ENCODE results near the gene SRSF5.
A peak's percentile ranks its signal among the peaks of the same experiment; 100 is the strongest.

SRSF5 gene

DNA sequence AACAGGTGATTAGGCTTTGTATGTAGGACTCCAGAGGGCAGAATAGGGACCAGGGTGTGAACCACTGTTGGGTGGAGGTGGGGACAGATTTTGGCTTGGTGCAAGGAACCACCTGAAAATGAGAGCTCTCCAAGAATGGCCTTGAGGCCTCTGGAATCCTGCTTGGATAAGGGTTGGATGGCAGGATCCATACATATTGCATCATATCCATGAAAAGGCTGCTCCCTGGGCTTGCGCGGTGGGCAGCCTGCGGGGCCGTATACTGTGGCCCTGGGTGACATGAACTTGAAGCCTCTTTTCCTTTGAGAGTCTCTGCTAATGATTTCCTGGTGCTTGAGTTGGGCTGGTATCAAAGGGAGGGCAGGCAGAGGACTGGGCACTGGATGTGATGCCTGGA is 31.4 kb downstream of the SRSF5 start:
- TF ChIP-seq CTCF (conservative IDR thresholded peaks at IDR 0.05; ENCODE audit: control insufficient read depth, insufficient read depth, low read depth, low read length) = no peak
- no peak overlapping the region for H3K4me3 ChIP-seq (ENCODE audit: control insufficient read depth, low read depth, low read length)
- no peak for DNase-seq (ENCODE audit: low read depth)

GRCh38 chr14:69803753-69804152 is 36.8 kb downstream of the SRSF5 start:
- no peak overlapping the region for H3K4me3 ChIP-seq (ENCODE audit: control insufficient read depth, low read depth, low read length)
- peak; percentile 20 for TF ChIP-seq CTCF (conservative IDR thresholded peaks at IDR 0.05; ENCODE audit: control insufficient read depth, insufficient read depth, low read depth, low read length)
- no peak for DNase-seq (ENCODE audit: low read depth)

- no peak overlapping the region for H3K4me3 ChIP-seq (ENCODE audit: control insufficient read depth, low read depth, low read length)
- TF ChIP-seq CTCF (conservative IDR thresholded peaks at IDR 0.05; ENCODE audit: control insufficient read depth, insufficient read depth, low read depth, low read length) = no peak
- no peak for DNase-seq (ENCODE audit: low read depth)
These were observed 38.0 kb downstream of the SRSF5 start for GRCh38 chr14:69804902-69805301.

DNA sequence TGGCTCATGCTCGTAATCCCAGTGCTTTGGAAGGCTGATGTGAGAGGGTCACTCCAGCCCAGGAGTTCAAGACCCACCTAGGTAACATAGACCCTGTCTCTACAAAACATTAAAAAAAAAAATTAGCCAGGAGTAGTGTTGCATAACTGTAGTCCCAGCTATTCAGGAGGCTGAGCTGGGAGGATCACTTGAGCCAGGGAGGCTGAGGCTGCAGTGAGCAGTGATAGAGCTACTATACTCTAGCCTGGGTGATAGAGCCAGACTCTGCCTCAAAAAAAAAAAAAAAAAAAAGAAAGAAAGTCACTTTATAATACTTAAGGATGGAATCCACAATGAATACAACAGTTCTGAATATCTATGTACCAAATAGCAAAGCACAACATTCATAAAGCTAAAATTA is 40.2 kb downstream of the SRSF5 start:
- DNase-seq (ENCODE audit: low read depth) = no peak
- no peak for TF ChIP-seq CTCF (conservative IDR thresholded peaks at IDR 0.05; ENCODE audit: control insufficient read depth, insufficient read depth, low read depth, low read length)
- no peak overlapping the region for H3K4me3 ChIP-seq (ENCODE audit: control insufficient read depth, low read depth, low read length)

DNA sequence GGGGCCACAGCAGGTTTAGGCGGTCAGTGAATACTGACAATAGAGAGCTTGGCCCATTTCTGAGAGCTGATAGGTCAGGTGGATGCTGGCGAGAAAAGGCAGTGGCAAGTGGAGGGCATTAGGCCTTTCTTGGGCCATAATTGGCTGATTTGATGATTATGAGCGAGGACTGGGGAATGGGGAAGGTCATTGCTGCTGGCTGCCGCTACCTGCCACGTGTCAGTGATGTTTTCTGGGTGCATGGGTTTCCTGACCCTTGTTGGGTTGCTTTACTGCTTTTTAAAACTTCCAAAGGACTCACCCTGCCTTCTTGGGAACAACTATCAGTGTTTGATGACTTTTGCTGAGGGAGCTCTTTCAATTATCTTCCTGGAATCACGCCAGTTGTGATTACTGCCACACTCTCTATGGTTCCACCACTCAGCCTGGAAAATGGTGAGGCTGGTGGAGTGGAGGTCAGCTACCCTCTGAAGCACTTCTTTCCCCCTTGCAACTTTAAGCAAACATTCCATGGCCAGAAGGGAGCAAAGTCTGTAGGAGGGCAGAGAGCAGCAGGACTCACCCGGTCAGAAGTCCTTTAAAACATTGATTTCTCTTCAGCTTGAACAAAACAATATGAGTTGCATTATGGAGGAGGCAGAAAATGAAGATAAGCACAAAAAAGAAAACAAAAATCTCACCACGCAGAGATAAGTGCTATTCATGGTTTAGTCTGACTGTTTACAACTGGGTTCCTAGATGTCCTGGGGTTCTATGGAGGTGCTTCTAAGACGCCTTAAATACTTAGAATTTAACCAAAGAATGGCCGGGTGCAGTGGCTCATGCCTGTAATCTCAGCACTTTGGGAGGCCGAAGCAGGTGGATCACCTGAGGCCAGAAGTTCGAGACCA is 42.2 kb downstream of the SRSF5 start:
- no peak for DNase-seq (ENCODE audit: low read depth)
- no peak overlapping the region for H3K4me3 ChIP-seq (ENCODE audit: control insufficient read depth, low read depth, low read length)
- no peak for TF ChIP-seq CTCF (conservative IDR thresholded peaks at IDR 0.05; ENCODE audit: control insufficient read depth, insufficient read depth, low read depth, low read length)

DNA sequence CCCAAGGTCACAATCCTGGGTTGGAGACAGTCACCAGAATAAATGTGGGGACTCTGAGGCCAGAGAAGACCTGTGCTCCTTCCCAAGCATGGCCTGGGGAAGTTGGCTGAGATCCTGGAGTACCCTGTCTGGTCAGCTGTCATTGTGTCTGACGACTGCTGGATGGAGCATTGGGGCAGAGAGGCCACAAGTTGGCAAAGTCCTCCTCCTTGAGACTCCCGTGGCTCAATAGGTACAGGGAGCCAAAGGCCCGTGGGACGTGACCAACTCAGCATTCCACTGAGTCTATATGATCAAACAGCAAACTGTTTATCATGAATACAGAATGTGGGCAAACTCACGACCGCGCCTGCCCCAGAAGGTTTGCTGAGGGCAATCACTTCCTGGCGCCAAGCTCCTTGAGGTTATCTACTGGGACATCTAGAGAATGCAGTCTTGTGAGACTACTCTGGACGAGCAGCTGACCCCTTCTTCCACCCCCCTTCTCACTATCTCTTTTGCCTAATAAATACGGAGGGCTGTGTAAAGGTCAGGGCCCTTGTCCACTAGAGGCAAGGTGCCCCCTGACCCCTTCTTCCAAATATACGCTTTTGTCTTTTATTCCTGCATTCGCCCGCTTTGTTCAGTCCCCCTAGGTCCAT is 44.4 kb downstream of the SRSF5 start:
- TF ChIP-seq CTCF (conservative IDR thresholded peaks at IDR 0.05; ENCODE audit: control insufficient read depth, insufficient read depth, low read depth, low read length) = no peak
- DNase-seq (ENCODE audit: low read depth) = no peak
- H3K4me3 ChIP-seq (ENCODE audit: control insufficient read depth, low read depth, low read length) = no peak overlapping the region
